Measurements from ENCODE around the gene RBBP9.

RBBP9 gene

DNA sequence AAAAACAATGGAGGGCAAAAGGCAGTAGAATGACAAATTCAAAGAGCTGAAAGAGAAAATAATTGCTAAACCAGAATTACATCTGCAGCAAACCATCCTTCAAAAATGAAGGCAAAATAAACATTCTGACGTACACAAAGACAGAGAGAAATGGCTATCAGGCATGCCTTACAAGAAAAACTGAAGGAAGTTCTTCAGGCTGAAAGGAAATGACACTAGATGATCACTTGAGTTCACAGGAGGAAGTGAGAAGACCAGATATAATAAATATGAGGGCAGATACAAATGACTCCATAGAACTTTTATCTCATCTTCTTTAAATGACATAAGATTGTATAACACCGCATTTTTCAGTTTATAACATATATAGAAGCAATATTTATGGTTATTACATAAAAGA lies 60.2 kb downstream of the RBBP9 start:
- TF ChIP-seq, protein P1, sequence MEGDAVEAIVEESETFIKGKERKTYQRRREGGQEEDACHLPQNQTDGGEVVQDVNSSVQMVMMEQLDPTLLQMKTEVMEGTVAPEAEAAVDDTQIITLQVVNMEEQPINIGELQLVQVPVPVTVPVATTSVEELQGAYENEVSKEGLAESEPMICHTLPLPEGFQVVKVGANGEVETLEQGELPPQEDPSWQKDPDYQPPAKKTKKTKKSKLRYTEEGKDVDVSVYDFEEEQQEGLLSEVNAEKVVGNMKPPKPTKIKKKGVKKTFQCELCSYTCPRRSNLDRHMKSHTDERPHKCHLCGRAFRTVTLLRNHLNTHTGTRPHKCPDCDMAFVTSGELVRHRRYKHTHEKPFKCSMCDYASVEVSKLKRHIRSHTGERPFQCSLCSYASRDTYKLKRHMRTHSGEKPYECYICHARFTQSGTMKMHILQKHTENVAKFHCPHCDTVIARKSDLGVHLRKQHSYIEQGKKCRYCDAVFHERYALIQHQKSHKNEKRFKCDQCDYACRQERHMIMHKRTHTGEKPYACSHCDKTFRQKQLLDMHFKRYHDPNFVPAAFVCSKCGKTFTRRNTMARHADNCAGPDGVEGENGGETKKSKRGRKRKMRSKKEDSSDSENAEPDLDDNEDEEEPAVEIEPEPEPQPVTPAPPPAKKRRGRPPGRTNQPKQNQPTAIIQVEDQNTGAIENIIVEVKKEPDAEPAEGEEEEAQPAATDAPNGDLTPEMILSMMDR (IDR thresholded peaks at IDR 0.05; ENCODE audit: low read length): no peak
- TF ChIP-seq EZH2 (IDR thresholded peaks at IDR 0.05; ENCODE audit: borderline replicate concordance, low read length): no peak
- peak overlapping the region; percentile 94 for H2AFZ ChIP-seq (ENCODE audit: low read length)

More for the DNA sequence above, 60.2 kb downstream of the RBBP9 start:
- Histone ChIP-seq H3K36me3 (ENCODE audit: insufficient read depth, low read length) (no peaks in the 10 kb centered on the region), H3K27ac (ENCODE audit: low read depth, low read length, poor library complexity, severe bottlenecking) (no peak overlapping the region), H3K79me2 (ENCODE audit: insufficient read depth, low read length) (no peaks in the 10 kb centered on the region), H3K4me1 (ENCODE audit: insufficient read depth, low read length, severe bottlenecking) (peaks cover 7% of the 10 kb centered on the region), H3F3A (ENCODE audit: insufficient read depth, low read length) (no peaks in the 10 kb centered on the region), H3K4me3 (ENCODE audit: low read depth, low read length, poor library complexity, severe bottlenecking) (no peak overlapping the region), H3K9ac (ENCODE audit: low read length) (no peak overlapping the region), H4K20me1 (ENCODE audit: insufficient read depth, low read length) (no peaks in the 10 kb centered on the region), H3K9me3 (ENCODE audit: low read length) (no peaks in the 10 kb centered on the region), H3K27me3 (ENCODE audit: insufficient read depth, low read length) (no peaks in the 10 kb centered on the region), H3K9me2 (ENCODE audit: low read depth, low read length) (no peaks in the 10 kb centered on the region), H3K4me2 (ENCODE audit: low read length) (peak overlapping the region; percentile 23; the same call in 1 of the 2 replicates)
